ENCODE measurements around the gene PXMP4.

PXMP4 gene

DNA sequence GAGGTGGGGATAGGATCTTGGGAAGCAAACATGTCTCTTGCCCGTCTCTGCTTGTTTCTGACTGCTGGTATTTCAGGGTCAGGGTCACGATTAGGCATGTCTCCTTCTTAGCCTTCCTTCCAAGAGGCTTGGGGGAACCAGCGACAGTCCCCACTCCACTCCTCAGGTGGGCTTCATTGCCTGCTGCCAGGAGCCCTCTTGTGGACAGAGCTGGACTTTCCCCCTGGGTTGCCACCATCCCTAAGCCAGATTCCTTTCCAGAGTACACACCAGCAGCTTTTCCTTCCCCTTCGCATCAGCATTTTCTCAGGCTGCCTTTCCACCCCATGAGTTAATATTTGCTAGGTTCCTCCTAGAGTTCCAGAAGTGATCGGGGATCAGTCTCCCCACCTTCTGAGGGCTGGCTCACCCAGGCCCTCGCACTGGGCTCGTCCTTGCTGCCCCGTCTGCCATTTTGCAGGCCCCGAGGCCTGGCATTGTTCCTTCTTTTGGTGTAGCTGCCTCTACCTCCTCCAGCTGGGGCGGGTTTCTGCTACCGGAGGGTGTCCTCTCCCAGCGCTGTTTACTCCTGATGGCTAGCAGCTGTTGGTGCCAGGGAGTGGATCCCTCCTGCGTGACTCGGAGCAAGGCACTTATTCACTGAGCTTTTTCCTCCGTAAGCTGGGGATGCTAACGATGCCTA lies 66.8 kb downstream of the PXMP4 start:
- DNase-seq = no peak

All from cerebellar nuclear complex (tissue), 1 donor.